Germinal center (tissue), 1 donor: ENCODE measurements around the gene RPS8.
"Not testable (repeated sequence)": the region's sequence is repeated elsewhere in the genome, so short reads cannot be mapped to it uniquely, and the experiment has no call there.

Source experiments
- DNase-seq: peaks from one replicate; pipeline ENCODE4 v3.0.0; 2012; ENCODE audit warnings: mixed read lengths, low spot score

RPS8 gene

DNA sequence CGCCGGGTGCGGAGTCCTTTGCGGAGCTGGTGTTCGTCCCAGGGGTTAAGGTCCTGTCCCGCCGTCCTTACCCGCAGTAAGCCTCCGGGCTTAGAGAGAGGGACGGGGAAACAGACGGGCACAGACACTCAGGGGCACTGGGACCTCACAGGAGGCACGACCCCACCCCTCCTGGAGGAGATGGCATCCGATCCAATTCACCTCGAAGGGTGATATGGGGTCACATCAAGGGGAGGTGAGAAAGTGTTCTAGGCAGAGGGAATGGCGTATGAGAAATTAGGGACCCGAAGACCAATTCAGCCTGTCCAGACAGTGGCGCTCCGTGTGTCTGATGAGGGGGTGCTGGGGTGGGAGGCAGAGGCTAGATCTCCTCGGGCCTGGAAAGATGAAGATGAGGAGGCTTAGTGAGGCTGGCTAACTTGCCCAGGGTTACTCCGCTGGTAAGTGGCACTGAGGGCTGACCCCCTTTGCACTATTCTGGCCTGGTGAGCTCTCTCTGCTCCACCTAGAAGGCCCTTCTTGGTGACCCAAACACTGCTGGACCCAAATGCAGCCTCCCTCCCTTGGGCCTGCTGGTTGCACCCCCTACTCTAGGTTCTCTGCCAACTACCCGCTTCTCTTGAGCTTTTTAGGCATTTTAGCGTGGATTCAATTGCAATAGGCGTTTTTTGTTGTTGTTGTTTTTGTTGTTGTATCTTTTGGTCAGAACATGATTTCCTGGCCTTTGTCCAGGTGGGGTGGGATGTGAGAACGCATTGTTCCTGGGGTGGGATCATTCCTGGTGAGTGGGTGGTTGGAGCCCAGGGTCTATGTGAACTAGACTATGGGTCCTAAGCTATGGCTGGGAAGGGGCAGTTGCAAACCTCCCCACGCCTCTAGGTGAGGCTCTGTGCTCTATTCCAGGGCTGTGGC lies 45.2 kb downstream of the RPS8 start:
- no peak for DNase-seq

GRCh38 chr1:44821240-44821715 lies 45.9 kb downstream of the RPS8 start:
- no peak for DNase-seq

DNA sequence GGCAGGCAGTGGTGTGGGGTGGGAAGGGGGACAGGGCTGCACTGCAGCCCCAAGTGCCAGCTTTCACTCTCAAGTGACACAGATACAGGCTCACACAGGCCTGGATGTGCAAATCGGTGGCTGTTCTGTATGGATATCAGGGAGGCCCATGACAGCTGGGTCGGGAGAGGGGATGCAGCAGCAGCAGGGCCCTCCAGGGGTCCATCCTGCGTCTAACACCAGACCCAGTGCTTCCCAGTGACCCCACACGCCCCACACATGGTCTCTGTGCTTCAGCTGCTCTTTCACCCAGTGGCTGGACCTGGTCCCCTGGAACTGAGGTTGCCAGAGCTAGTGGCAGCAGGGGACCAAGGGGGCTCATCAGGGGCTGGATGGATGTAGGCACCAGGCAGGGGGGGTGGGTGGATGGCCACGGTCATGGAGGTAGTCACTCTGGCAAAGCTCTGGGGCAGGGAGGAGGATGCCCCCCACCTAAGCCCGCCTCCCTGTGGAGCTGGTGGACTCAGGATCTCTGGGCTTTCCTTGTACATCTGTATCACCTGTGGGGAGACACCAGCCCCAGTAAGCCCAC lies 46.9 kb downstream of the RPS8 start:
- no peak for DNase-seq

GRCh38 chr1:44822981-44823451 lies 47.7 kb downstream of the RPS8 start:
- no peak for DNase-seq

DNA sequence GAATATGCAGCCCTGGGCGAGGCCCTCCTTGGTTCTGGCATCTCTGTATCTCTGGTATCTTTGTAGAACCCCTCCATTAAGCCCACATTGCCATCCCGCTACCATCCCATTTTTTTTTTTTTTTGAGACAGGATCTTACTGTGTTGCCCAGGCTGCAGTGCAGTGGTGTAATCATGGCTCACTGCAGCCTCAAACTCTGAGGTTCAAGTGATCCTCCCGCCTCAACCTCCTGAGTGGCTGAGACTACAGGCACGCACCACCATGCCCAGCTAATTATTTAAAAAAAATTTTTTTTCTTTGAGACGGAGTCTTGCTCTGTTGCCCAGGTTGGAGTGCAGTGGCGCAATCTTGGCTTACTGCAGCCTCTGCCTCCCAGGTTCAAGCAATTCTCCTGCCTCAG lies 49.1 kb downstream of the RPS8 start:
- not testable (repeated sequence) for DNase-seq

DNA sequence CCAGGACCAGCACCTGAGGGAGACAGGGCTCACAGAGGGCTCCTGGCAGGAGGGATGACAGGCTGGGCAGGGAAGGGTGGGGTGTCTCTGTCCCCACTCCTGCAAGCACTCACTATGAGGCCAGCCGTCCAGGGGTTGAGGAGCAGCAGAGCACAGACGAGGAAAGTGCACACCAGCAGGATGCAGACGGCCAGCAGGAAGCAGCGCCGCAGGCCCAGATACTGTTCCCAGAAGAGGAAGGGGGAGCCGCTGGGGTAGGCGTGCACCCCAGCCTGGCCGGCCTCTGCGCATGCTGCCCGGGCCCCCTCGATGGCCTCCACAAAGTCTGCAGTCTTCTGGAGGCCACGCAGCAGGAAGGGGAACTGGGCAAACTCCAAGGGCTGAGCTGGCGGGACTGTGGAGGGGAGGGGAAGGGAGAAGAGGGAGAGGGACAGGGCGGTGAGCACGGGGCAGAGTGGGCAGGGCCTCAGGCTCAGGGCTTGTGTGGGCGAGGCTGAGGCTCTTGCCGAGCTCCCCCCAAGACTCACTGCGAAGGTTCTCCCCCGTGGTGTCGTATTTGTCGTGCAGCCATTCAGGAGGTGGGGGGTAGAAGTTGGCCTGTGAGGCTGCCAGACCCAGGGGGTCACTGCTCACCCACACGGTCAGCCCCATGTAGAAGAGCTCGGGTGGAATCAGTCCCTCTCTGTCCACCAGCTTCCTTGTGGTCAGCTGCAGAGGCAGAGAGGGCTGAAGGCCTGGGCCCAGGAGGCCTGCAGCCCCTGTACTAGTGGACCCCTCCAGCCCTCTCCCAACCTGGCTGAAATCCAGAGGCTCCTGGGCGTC lies 51.2 kb downstream of the RPS8 start:
- DNase-seq, result no peak

- no peak for DNase-seq
Observed at GRCh38 chr1:44827197-44828002, 52.1 kb downstream of the RPS8 start.

DNA sequence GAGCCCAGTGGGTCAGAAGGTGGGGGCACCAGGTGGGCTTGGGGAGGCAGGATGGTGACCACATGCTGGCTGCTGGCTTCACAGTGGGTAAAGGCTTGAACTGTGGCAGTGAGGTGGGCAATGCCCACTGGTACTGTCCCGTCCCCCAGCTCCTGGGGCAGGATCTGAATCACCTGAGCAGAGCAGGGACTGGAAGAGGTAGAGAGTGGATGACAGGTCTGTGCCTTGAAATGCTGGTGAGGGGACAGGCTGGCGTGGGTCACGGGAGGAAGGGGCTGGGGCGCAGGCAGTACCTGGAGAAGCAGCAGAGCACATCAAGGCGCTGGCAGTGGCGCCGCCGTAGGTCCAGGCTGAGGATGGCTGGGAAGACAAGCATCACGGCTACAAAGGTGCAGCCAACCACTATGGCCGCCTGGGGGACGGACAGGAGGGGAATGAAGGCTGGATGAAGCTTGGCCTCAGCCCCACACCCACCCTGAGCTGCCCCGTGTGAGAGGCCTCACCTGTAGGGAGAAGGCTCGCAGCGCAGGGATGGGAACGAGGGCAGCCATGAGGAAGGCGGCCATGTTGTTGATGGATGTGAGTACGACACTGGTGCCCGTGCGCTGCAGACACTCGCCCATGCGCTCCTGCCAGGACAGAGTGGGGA lies 52.8 kb downstream of the RPS8 start:
- DNase-seq, result no peak
